Stimulated activated CD4-positive, alpha-beta T cell treated with anti-CD3 and anti-CD28 coated beads, Interleukin-2, amount 100 ng/mL, for 48 hours (primary cell): Measurements from ENCODE around the gene ZDHHC14.
"Not testable (repeated sequence)": the region's sequence is repeated elsewhere in the genome, so short reads cannot be mapped to it uniquely, and the experiment has no call there.

Source experiments
- DNase-seq, 2 donors: peaks; one replicate each; pipeline ENCODE4 v3.0.0-alpha.2; 2020

The ZDHHC14 gene

DNA sequence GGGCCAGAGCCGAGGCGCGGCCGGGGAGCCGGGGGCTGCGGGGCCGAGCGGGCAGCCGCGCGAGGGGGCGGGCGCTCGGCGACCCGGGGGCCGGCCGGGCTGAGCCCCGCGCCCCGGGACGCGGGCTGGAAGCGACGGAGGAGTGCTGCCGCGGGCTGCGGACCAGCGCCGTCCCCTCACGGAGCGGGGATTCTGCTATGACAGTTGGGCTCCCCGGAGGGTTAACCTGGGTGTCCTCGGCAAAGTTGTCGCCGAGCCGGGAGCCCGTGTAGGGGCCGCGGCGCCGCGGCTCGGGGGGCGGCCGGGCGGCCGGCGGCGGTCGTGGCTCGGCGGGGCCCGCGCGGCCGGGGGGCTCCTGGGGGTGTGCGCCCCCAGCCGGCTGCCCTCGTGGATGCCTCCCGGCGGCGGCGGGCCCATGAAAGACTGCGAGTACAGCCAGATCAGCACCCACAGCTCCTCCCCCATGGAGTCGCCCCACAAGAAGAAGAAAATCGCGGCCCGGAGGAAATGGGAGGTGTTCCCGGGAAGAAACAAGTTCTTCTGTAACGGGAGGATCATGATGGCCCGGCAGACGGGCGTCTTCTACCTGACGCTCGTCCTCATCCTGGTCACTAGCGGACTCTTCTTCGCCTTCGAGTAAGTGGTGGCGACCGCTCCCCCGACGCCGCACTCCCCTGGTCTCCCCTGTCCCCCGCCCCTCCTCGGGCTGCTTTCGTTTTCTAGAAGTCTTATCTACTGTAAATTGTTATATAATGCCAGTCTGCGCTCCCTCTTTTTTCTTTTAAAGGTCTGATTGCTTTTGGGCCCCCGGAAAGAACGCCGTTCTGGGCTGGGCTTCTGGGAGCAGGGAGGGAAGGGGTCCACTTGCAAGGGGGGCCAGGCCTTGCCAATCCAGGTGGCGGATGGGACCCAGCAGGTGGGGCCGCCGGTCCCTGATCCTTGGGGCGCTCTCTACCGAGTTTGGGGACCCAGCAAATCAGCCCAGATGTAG, 936 bp downstream of the ZDHHC14 start:
- peak; percentile 37 to 42 for DNase-seq

DNA sequence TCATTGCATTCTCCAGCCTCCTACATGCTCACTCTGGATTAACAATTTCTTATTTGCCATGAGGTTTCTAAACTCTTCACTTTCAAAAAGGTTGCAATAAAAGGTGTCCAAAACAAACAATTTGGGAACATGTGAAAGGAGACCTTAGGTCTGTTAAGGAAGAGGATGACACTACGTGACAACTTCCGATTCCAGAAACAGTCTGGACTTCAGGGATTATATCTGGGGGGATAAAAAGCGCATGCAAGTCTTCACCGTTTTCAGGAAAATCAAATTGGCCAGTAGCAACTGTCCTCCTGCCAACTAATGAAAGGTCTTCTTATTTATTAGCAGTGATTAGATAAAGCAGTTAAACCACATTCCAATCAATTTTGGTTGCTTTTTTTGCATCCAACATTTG, 1.8 kb downstream of the ZDHHC14 start:
- DNase-seq = no peak

DNA sequence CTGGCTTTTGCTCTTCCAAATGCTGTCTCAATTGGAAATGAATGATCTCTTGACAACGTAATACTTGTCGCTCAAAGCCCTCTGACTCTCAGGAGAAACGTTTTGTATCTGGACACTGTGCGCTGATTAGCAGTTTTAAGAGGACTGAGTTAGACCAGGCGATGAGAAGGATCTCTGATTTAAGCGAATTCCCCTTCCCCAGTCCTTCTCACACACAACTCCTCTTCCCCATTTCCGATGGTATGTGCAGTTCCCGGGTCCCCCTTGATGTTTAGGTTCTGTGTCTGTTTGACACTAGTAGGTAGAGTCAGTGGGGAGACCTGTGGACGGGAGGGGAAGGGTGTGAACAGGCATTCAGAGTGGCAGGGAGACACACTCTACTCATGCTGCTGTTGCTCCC, 2.5 kb downstream of the ZDHHC14 start:
- no peak for DNase-seq

DNA sequence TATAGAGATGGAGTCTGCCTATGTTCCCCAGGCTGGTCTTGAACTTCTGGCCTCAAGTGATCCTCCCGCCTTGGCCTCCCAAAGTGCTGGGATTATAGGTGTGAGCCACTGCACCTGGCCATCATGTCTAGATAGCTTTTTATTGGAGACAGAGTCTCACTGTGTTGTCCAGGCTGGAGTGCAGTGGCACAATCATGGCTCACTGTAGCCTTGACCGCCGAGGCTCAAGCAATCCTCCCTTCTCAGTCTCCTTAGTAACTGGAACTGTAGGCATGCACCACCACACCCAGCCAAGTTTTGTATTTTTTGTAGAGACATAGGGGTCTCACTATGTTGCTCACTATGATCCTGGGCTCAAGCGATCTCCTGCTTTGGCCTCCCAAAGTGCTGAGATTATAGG, 4.0 kb downstream of the ZDHHC14 start:
- DNase-seq = not testable (repeated sequence)

DNA sequence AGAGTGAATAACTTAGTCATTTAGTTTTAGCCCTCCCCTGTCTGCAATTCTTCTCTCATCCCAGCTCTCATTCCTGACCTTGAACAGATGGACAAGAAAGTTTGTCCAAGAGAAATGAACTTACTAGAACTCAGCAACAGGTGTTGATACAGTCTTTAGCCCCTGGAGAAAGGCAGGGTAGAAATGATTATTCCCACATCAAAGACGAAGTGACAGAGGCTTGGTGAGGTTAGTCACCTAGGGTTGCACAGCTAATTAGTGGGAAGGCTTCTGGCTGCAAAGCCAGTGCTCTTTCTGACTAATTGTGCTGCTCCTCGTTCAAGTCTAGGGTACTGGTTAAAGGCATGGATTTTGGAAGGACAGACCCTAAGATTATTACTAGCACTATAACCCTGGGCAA, 4.5 kb downstream of the ZDHHC14 start:
- peak in 1 of 2 donors; percentile 13 for DNase-seq

DNA sequence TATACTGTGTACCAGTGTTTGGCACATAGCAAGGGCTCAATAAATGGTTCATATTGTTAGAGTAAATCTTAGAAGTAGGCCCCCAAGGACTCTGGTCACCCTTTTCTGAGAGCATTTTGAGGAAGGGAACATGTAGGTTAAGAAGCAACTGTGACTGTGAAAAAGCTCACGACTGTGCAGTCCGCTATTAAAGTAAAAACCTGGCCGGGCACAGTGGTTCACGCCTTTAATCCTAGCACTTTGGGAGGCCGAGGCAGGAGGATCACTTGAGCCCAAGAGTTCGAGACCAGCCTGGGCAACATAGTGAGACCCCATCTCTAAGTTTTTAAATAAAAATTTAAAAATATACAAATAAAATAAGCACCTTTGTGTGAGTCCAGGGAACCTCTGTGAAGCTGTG, 5.0 kb downstream of the ZDHHC14 start:
- no peak for DNase-seq

DNA sequence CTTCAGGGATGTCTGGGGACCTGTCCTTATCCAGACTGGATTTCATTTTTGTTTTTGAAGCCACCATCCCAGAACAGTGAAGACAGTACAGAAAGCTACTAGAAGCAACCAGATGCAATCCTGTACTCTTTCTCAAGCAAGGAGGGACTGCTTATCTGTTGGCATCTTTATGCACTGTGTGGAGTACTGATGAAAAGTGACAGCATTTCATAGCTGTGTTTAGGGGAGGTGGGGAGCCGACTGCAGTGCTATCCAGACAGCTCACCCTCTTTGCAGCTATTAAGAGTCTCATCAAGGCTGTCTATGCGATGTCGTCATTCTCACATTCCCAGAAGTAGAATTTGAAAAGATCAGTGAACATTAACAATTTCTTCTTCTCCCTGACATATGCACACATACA, 5.5 kb downstream of the ZDHHC14 start:
- no peak for DNase-seq

DNA sequence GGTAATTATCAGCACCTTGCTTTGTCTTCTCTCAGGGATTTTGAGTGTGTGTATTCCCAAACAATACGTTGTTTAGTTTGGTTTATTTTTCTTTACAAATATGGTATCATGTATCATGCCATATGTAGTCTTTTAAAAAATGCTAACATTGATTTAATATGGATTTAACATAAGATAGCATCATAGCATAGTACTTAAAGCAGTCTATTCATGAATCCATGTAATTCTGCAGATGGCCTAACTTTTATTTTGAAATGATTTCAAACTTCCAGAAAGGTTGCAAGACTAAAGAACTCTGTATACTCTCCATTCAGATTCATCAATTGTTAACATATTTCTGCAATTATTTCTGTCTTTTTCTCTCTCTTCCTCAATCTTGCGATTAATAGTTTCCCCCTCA, 7.9 kb downstream of the ZDHHC14 start:
- no peak for DNase-seq

DNA sequence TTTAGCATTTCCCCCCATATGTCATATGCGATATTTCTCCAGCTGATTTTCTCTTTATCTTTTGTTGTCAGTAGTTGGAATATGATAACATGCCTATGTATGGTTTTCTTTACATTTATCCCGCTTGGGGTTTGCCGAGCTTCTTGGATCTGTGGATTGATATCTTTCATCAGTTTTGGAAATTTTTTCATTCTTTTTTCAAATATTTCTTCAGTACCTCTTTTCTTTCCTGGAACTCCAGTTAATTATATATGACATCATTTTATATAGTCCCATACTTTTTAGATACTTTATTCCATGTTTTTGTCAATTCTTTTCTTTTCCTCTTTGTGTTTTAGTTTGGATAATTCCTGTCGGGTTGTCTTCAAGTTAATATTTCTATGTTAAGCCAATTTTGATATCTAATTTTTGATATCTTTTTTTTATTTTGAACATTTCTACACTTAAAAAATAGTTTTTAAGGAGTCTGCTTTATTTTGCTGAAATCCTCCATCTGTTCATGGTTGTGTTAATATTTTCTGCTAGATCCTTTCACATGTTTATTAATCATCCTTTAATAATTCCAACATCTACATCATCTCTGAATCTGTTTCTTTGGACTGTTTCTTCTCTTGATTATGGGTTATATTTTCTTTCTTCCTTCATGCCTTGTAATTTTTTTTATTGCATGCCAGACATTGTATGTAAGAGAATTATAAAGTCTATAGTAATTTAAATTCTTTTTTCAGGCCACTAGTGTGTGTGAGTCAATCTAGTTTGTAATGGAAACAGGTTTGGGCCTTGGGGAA, 9.5 kb downstream of the ZDHHC14 start:
- DNase-seq = no peak

DNA sequence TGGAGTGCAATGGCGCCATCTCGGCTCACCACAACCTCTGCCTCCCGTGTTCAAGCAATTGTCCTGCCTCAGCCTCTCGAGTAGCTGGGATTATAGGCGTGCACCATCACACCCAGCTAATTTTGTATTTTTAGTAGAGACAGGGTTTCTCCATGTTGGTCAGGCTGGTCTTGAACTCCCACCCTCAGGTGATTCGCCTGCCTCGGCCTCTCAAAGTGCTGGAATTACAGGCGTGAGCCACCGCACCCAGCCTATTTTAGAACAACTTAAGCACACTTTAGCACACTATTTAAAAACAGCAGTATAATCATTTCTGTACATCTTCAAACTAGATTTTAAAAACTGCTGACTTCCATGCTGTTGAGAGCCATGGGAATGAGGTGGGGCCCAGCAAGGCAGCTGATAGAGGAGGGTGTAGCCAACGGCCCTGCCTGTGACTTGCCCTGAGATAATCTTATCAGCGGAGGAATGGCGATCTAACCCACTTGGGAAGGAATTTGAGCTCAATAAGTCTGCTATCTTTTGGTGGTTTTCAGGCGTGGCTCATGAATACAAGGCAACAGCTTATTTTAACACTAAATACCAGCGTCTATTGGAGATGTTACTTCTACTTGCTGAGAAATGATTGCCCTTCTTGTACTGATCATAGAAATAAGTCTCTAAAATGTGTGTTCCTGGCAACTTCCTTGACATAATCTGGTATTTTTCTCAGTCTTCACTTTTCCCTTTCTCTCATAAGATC, 12.1 kb downstream of the ZDHHC14 start:
- no peak for DNase-seq

DNA sequence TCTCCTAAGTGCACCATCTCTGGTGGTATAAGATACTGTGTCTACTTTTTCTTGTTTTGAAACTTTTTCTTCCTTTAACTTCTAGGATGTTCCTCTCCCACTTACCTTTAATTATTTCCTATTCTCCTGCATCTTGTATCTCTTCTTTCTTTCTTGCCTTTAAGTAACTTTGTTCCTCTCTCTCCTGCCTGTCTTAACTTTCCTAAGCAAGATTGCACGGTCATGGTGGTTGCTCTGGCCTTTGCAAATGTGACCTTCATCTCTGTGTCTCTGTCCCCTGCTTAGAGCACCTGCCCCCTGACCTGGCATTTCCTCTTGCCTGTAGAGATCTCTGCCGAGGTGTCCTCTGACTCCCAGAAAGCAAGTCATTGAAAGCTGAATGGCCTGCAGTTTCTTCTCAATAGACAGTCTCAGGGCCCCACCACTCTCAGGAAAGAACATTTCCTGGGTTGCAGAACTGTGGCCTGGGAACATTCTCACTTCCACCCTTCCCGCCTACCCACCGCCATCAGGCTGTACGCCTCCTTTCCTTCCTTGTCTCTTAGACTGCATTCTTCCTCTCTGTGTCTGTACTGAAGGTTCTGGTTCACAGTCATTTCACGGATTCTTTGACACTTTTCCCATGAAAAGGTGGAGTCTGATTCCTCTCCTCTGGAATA, 12.8 kb downstream of the ZDHHC14 start:
- no peak for DNase-seq

DNA sequence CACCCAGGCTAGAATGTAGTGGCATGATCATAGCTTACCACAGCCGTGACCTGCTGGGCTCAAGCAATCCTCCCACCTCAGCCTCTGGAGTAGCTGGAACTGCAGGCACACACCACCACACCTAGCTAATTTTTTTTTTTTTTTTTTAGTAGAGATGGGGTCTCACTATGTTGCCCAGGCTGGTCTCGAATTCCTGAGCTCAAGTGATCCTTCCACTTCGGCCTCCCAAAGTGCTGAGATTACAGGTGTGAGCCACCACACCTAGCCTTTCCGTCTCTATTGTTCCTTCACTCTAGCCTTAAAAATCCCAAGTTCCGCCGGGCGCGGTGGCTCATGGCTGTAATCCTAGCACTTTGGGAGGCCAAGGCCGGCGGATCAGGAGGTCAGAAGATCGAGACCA, 14.2 kb downstream of the ZDHHC14 start:
- not testable (repeated sequence) for DNase-seq

DNA sequence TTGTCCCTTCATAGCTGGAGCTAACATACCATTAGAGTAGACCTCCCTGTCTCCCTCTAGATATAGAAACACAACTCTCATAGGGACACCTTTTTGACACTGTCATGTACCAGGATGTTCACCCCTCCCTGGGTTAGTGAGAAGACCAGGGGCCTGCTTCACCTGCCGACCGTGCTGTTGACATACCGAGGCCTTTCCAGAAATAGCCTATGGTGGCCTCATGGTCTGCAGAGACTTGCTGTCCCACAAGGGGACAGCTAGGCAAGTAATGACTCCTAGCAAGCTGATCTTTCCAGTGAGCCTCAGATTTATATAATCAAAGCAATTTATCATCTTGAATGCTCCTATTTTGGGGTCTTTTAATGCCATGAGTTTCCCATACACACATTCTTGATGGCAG, 15.0 kb downstream of the ZDHHC14 start:
- DNase-seq = no peak

DNA sequence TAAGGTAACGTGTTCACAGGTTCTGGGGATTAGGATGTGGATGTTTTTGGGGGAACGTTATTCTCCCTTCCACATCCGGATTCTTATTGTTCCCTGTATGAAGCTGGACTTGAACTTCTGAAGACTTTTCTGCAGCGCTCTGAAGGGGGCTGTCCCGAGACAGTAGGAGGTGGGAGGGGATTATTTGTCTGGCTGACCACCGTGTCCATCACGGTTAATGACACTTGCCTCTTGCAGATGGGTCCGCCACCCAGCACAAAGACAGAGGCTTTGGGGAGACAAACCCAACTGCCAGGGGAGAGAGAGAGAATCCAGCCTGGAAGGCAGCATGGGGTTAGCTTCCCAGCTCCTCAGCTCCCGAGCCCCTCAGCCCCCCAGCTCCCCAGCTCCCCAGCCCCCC, 16.7 kb downstream of the ZDHHC14 start:
- no peak for DNase-seq

DNA sequence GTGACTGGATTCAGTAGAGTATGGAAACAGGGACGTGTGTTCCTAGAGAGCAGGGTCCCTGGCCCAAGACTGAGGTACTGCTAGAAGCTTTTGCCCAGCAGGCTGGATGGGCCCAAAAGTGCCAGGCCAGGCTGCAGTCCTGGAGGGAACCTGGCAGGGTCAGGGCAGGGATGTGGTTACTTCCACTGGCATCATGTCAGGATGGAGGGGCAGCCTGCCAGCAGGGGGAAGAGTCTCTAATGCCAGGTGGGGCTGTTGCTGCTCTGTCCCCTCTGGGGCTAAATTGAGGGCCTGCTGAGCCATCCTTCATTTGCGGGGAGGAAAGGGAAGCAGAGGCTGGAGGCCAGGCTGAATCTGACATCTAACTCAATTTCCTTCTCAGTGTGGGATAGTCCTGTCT, 17.2 kb downstream of the ZDHHC14 start:
- DNase-seq = no peak

DNA sequence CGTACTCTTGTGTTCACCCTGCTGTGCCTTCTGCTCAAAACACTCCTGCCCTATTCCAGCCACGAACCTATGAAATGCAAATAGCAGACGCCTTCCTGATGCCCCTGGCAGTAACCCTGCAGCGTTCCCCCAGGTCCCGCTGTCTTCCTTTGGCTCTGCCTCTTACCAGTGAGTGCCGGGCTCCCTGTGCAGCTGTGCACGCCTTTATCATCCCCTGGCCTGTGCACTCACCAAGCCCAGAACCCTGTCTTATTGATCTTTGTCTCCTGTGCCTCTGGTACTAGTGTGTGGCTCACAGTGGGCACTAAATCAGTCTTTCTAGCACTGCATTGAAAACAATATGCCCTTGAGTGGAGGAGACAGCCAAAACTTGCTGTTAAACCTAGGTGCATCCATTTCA, 19.7 kb downstream of the ZDHHC14 start:
- DNase-seq = no peak

DNA sequence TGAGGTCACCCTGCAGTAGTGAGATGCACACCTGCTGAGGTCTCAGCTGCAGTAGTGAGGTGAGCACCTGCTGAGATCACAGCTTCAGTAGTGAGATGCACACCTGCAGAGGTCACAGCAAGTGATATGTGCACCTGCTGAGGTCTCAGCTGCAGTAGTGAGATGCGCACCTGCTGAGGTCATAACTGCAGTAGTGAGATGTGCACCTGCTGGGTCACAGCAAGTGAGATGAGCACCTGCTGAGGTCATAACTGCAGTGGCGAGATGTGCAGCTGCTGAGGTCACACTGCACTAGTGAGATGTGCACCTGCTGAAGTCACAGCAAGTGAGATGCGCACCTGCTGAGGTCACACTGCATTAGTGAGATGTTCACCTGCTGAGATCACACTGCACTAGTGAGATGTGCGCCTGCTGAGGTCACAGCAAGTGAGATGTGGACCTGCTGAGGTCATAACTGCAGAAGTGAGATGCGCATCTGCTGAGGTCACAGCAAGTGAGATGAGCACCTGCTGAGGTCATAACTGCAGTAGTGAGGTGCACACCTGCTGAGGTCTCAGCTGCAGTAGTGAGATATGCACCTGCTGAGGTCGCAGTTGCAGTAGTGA, 20.8 kb downstream of the ZDHHC14 start:
- DNase-seq = no peak

DNA sequence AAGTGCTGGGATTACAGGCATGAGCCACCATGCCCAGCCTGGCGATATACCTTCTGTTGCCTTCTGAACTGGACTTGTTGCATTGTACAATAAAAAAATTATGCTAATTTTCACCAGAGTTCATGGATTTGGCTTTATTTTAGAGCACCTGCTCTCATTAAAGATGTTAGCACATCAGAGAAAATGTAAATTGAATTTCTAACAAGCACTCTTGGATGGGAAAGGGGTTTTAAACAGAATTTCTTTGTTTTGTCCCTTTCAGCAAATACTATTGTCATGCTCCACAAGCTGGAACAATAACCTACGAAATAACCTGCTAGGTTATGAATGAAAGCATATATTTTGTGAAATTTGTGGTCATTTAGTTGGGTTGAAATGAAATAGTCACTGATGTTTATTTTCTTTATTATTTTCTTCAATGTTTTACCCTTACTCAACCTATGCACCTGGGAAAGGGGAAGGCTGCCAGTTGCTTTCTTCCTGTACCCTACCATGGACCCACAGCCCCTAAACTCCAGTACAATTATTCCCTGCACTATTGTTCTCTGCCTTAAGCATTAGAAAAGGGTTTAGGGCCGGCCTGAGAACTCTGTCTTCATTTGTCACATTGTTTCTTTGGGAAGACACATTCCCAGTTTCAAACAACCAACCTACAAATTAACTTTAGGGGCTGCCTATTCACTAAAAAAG, 22.2 kb downstream of the ZDHHC14 start:
- no peak for DNase-seq

DNA sequence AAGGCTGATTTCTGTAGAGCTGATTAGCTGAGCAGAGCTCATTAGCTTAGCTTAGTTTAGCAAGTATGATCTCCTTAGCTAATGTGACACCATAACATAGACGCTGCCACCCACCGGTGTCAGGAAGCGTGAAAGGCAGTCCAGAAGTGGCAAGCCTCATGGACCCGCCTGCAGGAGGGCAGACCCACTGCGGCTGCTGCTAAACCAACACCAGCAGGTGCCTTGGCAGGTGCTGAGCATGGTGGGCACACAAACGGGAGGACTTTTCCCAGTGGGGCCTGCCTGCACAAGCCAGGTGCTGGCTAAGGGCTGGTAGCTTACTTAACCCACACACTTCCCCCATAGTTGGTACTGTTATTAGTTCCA, 22.7 kb downstream of the ZDHHC14 start:
- no peak for DNase-seq

DNA sequence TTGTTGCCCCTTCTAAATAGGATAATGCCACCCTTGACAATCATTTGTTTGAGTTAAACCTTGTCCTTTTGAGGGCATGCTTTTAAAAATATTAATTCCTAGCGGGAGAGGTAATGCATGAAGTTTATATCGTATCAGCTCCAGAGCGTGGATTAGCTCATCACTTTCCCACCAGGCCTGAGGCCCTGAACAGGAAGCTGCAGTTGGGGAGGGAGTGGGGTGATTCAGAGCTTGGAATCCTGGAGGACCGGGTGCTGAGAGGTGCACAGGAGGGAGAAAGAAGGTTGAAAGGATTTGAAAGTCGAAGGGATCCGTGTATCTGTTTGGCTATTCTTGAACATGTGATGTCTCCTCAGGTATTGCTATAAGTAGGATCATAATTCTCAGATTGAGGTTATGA, 25.0 kb downstream of the ZDHHC14 start:
- no peak for DNase-seq

DNA sequence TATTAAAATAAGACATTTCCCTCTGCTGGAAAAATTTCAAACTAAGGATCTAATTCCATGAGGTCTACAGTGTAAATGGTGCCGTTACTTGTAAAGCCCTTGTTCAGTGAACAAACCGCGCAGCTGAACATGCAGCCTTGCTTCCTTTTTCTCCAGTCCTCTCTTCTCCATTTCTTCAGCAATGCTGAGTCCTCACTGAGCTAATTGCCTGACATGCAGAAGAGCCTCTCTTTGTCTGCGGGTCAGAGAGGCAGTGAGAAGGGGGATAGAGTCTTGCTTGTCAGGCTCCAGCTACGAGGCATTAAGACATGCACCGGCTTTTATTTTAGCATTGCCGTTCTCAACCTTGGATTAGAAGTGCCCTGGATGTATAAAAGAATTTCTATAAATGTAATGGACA, 25.7 kb downstream of the ZDHHC14 start:
- DNase-seq = no peak

DNA sequence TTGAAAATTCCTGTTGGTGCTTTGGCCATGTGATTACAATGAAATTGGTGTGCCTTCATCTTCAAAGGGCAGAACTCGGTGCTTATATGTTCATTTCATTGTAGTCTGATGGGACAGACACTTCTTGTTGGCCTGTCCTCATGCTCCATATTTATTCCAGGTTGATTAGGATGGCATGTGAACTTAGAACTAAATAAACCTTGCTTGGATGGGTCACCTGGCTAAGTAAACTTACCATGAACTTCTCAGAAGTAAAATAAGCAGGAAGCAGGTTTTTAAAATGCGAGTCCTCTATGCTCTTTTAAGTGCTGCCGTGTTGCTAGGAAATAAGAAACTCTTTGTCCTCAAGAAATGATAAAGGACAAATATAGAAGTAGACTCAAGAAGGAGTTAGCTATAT, 26.7 kb downstream of the ZDHHC14 start:
- no peak for DNase-seq
